Measurements from ENCODE around the gene NCK2.

NCK2 gene

GRCh38 chr2:105789745-105790460, 45.2 kb downstream of the NCK2 start:
- no peak for DNase-seq (ENCODE audit: low read depth in 2 of 3, low spot score in 2 of 3)

GRCh38 chr2:105790461-105791149, 45.9 kb downstream of the NCK2 start:
- DNase-seq (ENCODE audit: low read depth in 2 of 3, low spot score in 2 of 3) = no peak

GRCh38 chr2:105791229-105791628, 46.5 kb downstream of the NCK2 start:
- DNase-seq (ENCODE audit: low read depth in 2 of 3, low spot score in 2 of 3) = no peak

- DNase-seq (ENCODE audit: low read depth in 2 of 3, low spot score in 2 of 3) = no peak
Observed at GRCh38 chr2:105792561-105792960, 47.8 kb downstream of the NCK2 start.

- no peak for DNase-seq (ENCODE audit: low read depth in 2 of 3, low spot score in 2 of 3)
Observed at GRCh38 chr2:105793196-105793975, 48.7 kb downstream of the NCK2 start.

- no peak for DNase-seq (ENCODE audit: low read depth in 2 of 3, low spot score in 2 of 3)
Observed at GRCh38 chr2:105794926-105795574, 50.3 kb downstream of the NCK2 start.

- DNase-seq (ENCODE audit: low read depth in 2 of 3, low spot score in 2 of 3) = no peak
Observed at GRCh38 chr2:105795575-105795934, 50.8 kb downstream of the NCK2 start.

- no peak for DNase-seq (ENCODE audit: low read depth in 2 of 3, low spot score in 2 of 3)
Observed at GRCh38 chr2:105796131-105796638, 51.5 kb downstream of the NCK2 start.

- no peak for DNase-seq (ENCODE audit: low read depth in 2 of 3, low spot score in 2 of 3)
Observed at GRCh38 chr2:105796791-105797190, 52.1 kb downstream of the NCK2 start.

- DNase-seq (ENCODE audit: low read depth in 2 of 3, low spot score in 2 of 3) = no peak
Observed at GRCh38 chr2:105797298-105797819, 52.6 kb downstream of the NCK2 start.

GRCh38 chr2:105798595-105798994, 53.9 kb downstream of the NCK2 start:
- DNase-seq (ENCODE audit: low read depth in 2 of 3, low spot score in 2 of 3) = no peak

GRCh38 chr2:105800036-105800713, 55.5 kb downstream of the NCK2 start:
- DNase-seq (ENCODE audit: low read depth in 2 of 3, low spot score in 2 of 3) = no peak

GRCh38 chr2:105800953-105801635, 56.4 kb downstream of the NCK2 start:
- no peak for DNase-seq (ENCODE audit: low read depth in 2 of 3, low spot score in 2 of 3)

- no peak for DNase-seq (ENCODE audit: low read depth in 2 of 3, low spot score in 2 of 3)
Observed at GRCh38 chr2:105801961-105802360, 57.2 kb downstream of the NCK2 start.

GRCh38 chr2:105802587-105802986, 57.9 kb downstream of the NCK2 start:
- DNase-seq (ENCODE audit: low read depth in 2 of 3, low spot score in 2 of 3) = no peak

- DNase-seq (ENCODE audit: low read depth in 2 of 3, low spot score in 2 of 3) = no peak
Observed at GRCh38 chr2:105803337-105803736, 58.6 kb downstream of the NCK2 start.

- no peak for DNase-seq (ENCODE audit: low read depth in 2 of 3, low spot score in 2 of 3)
Observed at GRCh38 chr2:105803773-105804172, 59.1 kb downstream of the NCK2 start.

GRCh38 chr2:105804266-105804665, 59.6 kb downstream of the NCK2 start:
- no peak for DNase-seq (ENCODE audit: low read depth in 2 of 3, low spot score in 2 of 3)

- no peak for DNase-seq (ENCODE audit: low read depth in 2 of 3, low spot score in 2 of 3)
Observed at GRCh38 chr2:105806996-105807395, 62.3 kb downstream of the NCK2 start.

Measured in activated CD8-positive, alpha-beta memory T cell treated with anti-CD3 and anti-CD28 coated beads for 48 hours (primary cell).